SJCRH30 (cell line): ENCODE results near the gene GFOD1. TPM values are rescaled to one million over a fixed set of nuclear protein-coding genes. Genes with fewer than 3 reads are reported as not detected.

Experiments used
- DNase-seq, 2 experiments: peaks; one replicate each; pipeline ENCODE4 v3.0.0-alpha.2; 2015 to 2020
- H3K27ac ChIP-seq: fragments of 250-450 bp; sonication (Bioruptor Pico); 2 replicates; pipeline ENCODE4 v1.5.1; 2020; ENCODE audit warnings: mild to moderate bottlenecking, moderate library complexity
- H3K27me3 ChIP-seq: fragments of 250-450 bp; sonication (Bioruptor Pico); 2 replicates; pipeline ENCODE4 v1.5.1; 2020; ENCODE audit warnings: mild to moderate bottlenecking, moderate library complexity
- H3K36me3 ChIP-seq: fragments of 250-450 bp; sonication (Bioruptor Pico); 2 replicates; pipeline ENCODE4 v1.5.1; 2020; ENCODE audit warnings: mild to moderate bottlenecking, moderate library complexity
- H3K4me1 ChIP-seq: fragments of 250-450 bp; sonication (Bioruptor Pico); 2 replicates; pipeline ENCODE4 v1.5.1; 2020; ENCODE audit warnings: mild to moderate bottlenecking, moderate library complexity
- H3K4me3 ChIP-seq: fragments of 250-450 bp; sonication (Bioruptor Pico); 2 replicates; pipeline ENCODE4 v1.5.1; 2020; ENCODE audit warnings: mild to moderate bottlenecking, moderate library complexity
- H3K9me3 ChIP-seq: fragments of 250-450 bp; sonication (Bioruptor Pico); replicated peaks from 2 replicates; pipeline ENCODE4 v1.5.1; 2020; ENCODE audit warnings: mild to moderate bottlenecking, moderate library complexity
- total RNA-seq: library from RNA; depleted of rRNA; stranded (reverse); fragments of >200 nt; shearing (Covaris generic); gene quantifications from 2 replicates; pipeline ENCODE4 v1.2.3, GENCODE V29; 2014

The GFOD1 gene
- total RNA-seq, 1 experiment from 2014 or later: 2.9 TPM

GRCh38 chr6:13362412-13362811, 125.0 kb downstream of the GFOD1 start:
- DNase-seq: peak in 1 of 2 experiments; percentile 10
- no peak overlapping the region for H3K27ac ChIP-seq

GRCh38 chr6:13360671-13361540, 126.5 kb downstream of the GFOD1 start:
- DNase-seq: no peak
- H3K4me1 ChIP-seq: peaks cover 28% of the 10 kb centered on the region
- no peaks in the 10 kb centered on the region for H3K36me3 ChIP-seq

More at GRCh38 chr6:13362412-13362811, 125.0 kb downstream of the GFOD1 start:
- H3K9me3 ChIP-seq: no peaks in the 10 kb centered on the region
- H3K27me3 ChIP-seq: no peaks in the 10 kb centered on the region
- no peaks in the 10 kb centered on the region for H3K36me3 ChIP-seq
- H3K4me3 ChIP-seq: no peak overlapping the region
- H3K4me1 ChIP-seq: peaks cover 13% of the 10 kb centered on the region

GRCh38 chr6:13359287-13359686, 128.1 kb downstream of the GFOD1 start:
- Histone ChIP-seq H3K27ac (no peak overlapping the region), H3K4me3 (no peak overlapping the region), H3K36me3 (no peaks in the 10 kb centered on the region), H3K4me1 (peaks cover 45% of the 10 kb centered on the region), H3K27me3 (no peaks in the 10 kb centered on the region), H3K9me3 (no peaks in the 10 kb centered on the region)
- no peak for DNase-seq

More at GRCh38 chr6:13360671-13361540, 126.5 kb downstream of the GFOD1 start:
- Histone ChIP-seq H3K4me3 (no peak overlapping the region), H3K27me3 (no peaks in the 10 kb centered on the region), H3K27ac (no peak overlapping the region), H3K9me3 (no peaks in the 10 kb centered on the region)

GRCh38 chr6:13358511-13358910, 128.9 kb downstream of the GFOD1 start:
- Histone ChIP-seq H3K9me3 (no peaks in the 10 kb centered on the region), H3K36me3 (no peaks in the 10 kb centered on the region), H3K4me3 (no peak overlapping the region), H3K4me1 (peaks cover 46% of the 10 kb centered on the region), H3K27ac (peak overlapping the region; percentile 93; the same call in 1 of the 2 replicates), H3K27me3 (no peaks in the 10 kb centered on the region)
- no peak for DNase-seq

- peak; percentile 72 to 73 for DNase-seq
- Histone ChIP-seq H3K27ac (peak overlapping the region; percentile 93), H3K9me3 (no peaks in the 10 kb centered on the region), H3K4me3 (peak overlapping the region; percentile 32), H3K27me3 (no peaks in the 10 kb centered on the region), H3K36me3 (no peaks in the 10 kb centered on the region), H3K4me1 (peaks cover 46% of the 10 kb centered on the region)
Observed at GRCh38 chr6:13357551-13358075, 129.8 kb downstream of the GFOD1 start.

- peak in 1 of 2 experiments; percentile 10 for DNase-seq
- H3K4me3 ChIP-seq: no peak overlapping the region
- no peaks in the 10 kb centered on the region for H3K36me3 ChIP-seq
- peaks cover 44% of the 10 kb centered on the region for H3K4me1 ChIP-seq
- H3K9me3 ChIP-seq: no peaks in the 10 kb centered on the region
- peak overlapping the region; percentile 93 for H3K27ac ChIP-seq
- H3K27me3 ChIP-seq: no peaks in the 10 kb centered on the region
Observed at GRCh38 chr6:13355999-13356785, 131.2 kb downstream of the GFOD1 start.

- peak; percentile 49 to 67 for DNase-seq
- Histone ChIP-seq H3K4me3 (no peak overlapping the region), H3K36me3 (no peaks in the 10 kb centered on the region), H3K27ac (peak overlapping the region; percentile 93), H3K27me3 (no peaks in the 10 kb centered on the region), H3K4me1 (peaks cover 40% of the 10 kb centered on the region), H3K9me3 (no peaks in the 10 kb centered on the region)
Observed at GRCh38 chr6:13355043-13355945, 132.1 kb downstream of the GFOD1 start.

GRCh38 chr6:13354331-13355042, 132.9 kb downstream of the GFOD1 start:
- H3K4me3 ChIP-seq: no peak overlapping the region
- H3K27ac ChIP-seq: peak overlapping the region; percentile 93
- H3K4me1 ChIP-seq: peaks cover 40% of the 10 kb centered on the region
- H3K36me3 ChIP-seq: no peaks in the 10 kb centered on the region
- DNase-seq: no peak
- no peaks in the 10 kb centered on the region for H3K9me3 ChIP-seq
- H3K27me3 ChIP-seq: no peaks in the 10 kb centered on the region

GRCh38 chr6:13352165-13352564, 135.2 kb downstream of the GFOD1 start:
- Histone ChIP-seq H3K27ac (no peak overlapping the region), H3K36me3 (no peaks in the 10 kb centered on the region), H3K4me3 (no peak overlapping the region), H3K9me3 (no peaks in the 10 kb centered on the region), H3K27me3 (no peaks in the 10 kb centered on the region), H3K4me1 (peaks cover 30% of the 10 kb centered on the region)
- no peak for DNase-seq

- Histone ChIP-seq H3K4me1 (peaks cover 21% of the 10 kb centered on the region), H3K27ac (no peak overlapping the region), H3K4me3 (no peak overlapping the region), H3K9me3 (no peaks in the 10 kb centered on the region), H3K27me3 (no peaks in the 10 kb centered on the region), H3K36me3 (no peaks in the 10 kb centered on the region)
- no peak for DNase-seq
Observed at GRCh38 chr6:13351271-13351670, 136.1 kb downstream of the GFOD1 start.

GRCh38 chr6:13349811-13350506, 137.4 kb downstream of the GFOD1 start:
- DNase-seq: no peak
- Histone ChIP-seq H3K36me3 (no peaks in the 10 kb centered on the region), H3K27me3 (no peaks in the 10 kb centered on the region), H3K4me3 (no peak overlapping the region), H3K4me1 (peaks cover 8% of the 10 kb centered on the region), H3K9me3 (no peaks in the 10 kb centered on the region), H3K27ac (no peak overlapping the region)

- Histone ChIP-seq H3K4me3 (no peak overlapping the region), H3K4me1 (no peaks in the 10 kb centered on the region), H3K27me3 (no peaks in the 10 kb centered on the region), H3K36me3 (no peaks in the 10 kb centered on the region), H3K9me3 (no peaks in the 10 kb centered on the region), H3K27ac (no peak overlapping the region)
- no peak for DNase-seq
Observed at GRCh38 chr6:13348334-13349113, 138.9 kb downstream of the GFOD1 start.
